Fibroblast of mammary gland (primary cell): Measurements from ENCODE around the gene SBSN.

Experiments used
- DNase-seq: peaks from one replicate; pipeline ENCODE4 v3.0.0-alpha.2; 2010; ENCODE audit warnings: low read depth
- H3K4me3 ChIP-seq: 2 replicates; pipeline ENCODE4 v1.5.1; 2011; ENCODE audit warnings: low read depth, mild to moderate bottlenecking, low read length, moderate library complexity; ENCODE audit not compliant: control insufficient read depth
- CTCF ChIP-seq: conservative IDR thresholded peaks from 2 replicates; pipeline ENCODE4 v1.5.1; 2011; ENCODE audit warnings: low read depth, low read length, inconsistent platforms; ENCODE audit not compliant: control insufficient read depth, insufficient read depth

Gene SBSN

DNA sequence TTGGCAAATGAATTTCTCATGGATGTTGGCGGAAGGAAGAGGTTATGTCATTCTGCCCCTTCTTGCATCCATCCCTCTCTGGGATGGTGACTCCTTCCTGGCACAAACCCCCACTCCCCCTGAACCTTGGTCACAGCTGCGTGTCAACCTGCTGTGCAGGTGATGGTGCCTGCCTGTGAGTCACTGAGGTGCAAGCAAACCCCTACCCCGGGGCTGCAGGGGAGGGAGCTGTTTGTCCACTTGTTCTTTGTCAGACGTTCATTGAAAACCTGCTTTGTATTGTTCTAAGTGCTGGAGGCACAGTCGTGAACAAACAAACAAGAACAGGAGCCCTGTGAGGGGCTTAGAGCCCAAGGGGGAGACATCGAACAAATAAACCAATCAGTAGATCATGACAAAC, 3.2 kb upstream of the SBSN start:
- no peak overlapping the region for H3K4me3 ChIP-seq
- no peak for TF ChIP-seq CTCF
- no peak for DNase-seq

DNA sequence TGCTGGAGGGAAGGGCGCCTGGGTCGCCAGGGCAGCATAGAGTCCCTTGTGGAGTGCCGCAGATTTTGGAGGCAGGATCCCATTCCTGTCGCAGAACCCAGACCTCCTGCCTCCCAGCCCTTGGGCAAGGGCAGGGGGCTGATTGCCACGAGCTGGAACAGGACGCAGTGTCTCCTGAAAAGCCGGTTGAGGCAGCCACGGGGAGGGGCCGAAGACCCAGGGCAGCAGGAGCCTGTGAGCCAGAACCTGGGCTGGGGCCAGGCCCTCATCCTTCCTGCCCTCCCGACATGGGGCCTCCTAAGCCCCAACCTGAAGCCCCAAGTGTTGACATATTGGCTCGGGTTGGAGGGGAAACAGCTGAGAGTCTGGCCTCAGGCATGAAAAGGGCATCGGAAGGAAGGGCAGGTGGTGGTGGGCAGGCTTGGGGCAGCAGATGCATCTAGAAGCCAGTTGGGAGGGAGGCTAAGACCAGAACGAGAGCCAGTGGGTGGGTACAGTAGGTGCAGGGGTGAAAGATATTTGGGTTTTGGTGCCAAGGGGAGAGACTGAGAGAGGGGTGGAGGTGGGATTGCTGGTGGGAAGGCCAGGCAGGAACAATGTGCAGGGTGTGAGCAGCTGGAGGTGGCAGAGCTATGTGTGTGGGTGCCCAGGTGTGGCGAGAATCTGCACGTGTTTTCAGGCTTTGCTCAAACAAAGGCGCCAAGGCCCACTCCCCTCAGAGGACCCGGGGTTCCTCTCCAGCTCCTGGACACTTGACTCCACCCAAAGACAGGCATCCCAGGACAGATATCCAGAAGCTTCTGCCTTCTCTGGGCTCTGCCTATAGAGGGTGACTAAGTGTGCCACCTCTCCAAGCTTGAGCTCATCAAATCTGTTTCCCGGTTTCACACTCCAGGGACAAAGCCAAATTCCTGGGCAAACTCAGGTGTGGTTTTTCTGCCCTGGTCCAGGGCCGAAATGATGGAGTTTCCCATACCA, 1.4 kb upstream of the SBSN start:
- no peak for DNase-seq
- no peak overlapping the region for H3K4me3 ChIP-seq
- no peak for TF ChIP-seq CTCF

DNA sequence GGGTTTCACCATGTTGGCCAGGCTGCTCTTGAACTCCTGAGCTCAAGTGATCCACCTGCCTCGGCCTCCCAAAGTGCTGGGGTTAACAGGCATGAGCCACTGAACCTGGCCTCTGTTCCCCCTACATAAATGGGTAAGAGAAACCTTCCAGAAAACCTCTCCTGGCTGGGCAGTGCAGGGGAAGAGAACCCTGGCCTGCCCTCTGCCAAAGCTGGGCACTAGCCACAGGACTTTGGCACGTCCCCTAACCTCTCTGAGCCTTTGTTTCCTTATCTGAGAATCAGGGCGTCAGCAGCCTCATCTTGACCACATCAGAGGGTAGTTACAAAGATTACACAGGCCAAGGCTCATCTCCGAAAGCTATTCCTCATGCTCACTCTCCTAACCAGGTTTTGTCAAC, 2.2 kb downstream of the SBSN start:
- DNase-seq: no peak
- H3K4me3 ChIP-seq: no peak overlapping the region
- TF ChIP-seq CTCF: no peak

- TF ChIP-seq CTCF: no peak
- DNase-seq: no peak
- H3K4me3 ChIP-seq: no peak overlapping the region
Measured at GRCh38 chr19:35524181-35524837, 3.8 kb downstream of the SBSN start.

- no peak for DNase-seq
- TF ChIP-seq CTCF: no peak
- no peak overlapping the region for H3K4me3 ChIP-seq
Measured at GRCh38 chr19:35522745-35523327, 5.3 kb downstream of the SBSN start.

- no peak for DNase-seq
- no peak overlapping the region for H3K4me3 ChIP-seq
- no peak for TF ChIP-seq CTCF
Measured at GRCh38 chr19:35521124-35521743, 6.9 kb downstream of the SBSN start.
